HEK293T (cell line): Measurements from ENCODE around the gene RBPMS2.

Experiments used
- CTCF ChIA-PET: fragments of 350-600 bp; formaldehyde crosslinking; extraction: SDS; loops from one replicate; lab custom pipeline; 2021; ENCODE audit warnings: antibody characterized with exemption, inconsistent platforms; lab: Yijun Ruan, JAX
- POLR2A ChIA-PET: fragments of 350-600 bp; formaldehyde crosslinking; extraction: SDS; loops from one replicate; lab custom pipeline; 2020; ENCODE audit warnings: antibody characterized with exemption, inconsistent platforms; lab: Yijun Ruan, JAX
- DNase-seq: peaks from one replicate; pipeline ENCODE4 v3.0.0; 2012; ENCODE audit warnings: mixed read lengths; ENCODE audit errors: extremely low spot score
- ARNT ChIP-seq: fragments of 450-650 bp; IDR thresholded peaks from 2 replicates; pipeline ENCODE4 v1.6.1; 2017; ENCODE audit warnings: mild to moderate bottlenecking
- BHLHE40 ChIP-seq: fragments of 450-650 bp; IDR thresholded peaks from 2 replicates; pipeline ENCODE4 v1.6.1; 2016; ENCODE audit warnings: mild to moderate bottlenecking, moderate library complexity, borderline replicate concordance
- CTBP1 ChIP-seq: fragments of 450-650 bp; IDR thresholded peaks from 2 replicates; pipeline ENCODE4 v1.6.1; 2016; ENCODE audit warnings: borderline replicate concordance
- ELF4 ChIP-seq: fragments of 450-650 bp; IDR thresholded peaks from 2 replicates; pipeline ENCODE4 v1.6.1; 2017; ENCODE audit warnings: antibody characterized with exemption
- FOXA1 ChIP-seq: fragments of 450-650 bp; IDR thresholded peaks from 2 replicates; pipeline ENCODE4 v1.6.1; 2016; ENCODE audit warnings: mild to moderate bottlenecking
- FOXK2 ChIP-seq: fragments of 450-650 bp; IDR thresholded peaks from 2 replicates; pipeline ENCODE4 v1.6.1; 2016; ENCODE audit warnings: mild to moderate bottlenecking
- FOXM1 ChIP-seq: fragments of 450-650 bp; IDR thresholded peaks from 2 replicates; pipeline ENCODE4 v1.6.1; 2017; ENCODE audit warnings: mild to moderate bottlenecking, borderline replicate concordance
- HDGF ChIP-seq: fragments of 450-650 bp; IDR thresholded peaks from 2 replicates; pipeline ENCODE4 v1.6.1; 2017; ENCODE audit warnings: antibody characterized with exemption, borderline replicate concordance
- L3MBTL2 ChIP-seq: fragments of 450-650 bp; conservative IDR thresholded peaks from 2 replicates; pipeline ENCODE4 v1.6.1; 2016; ENCODE audit warnings: mild to moderate bottlenecking
- LEF1 ChIP-seq: fragments of 450-650 bp; IDR thresholded peaks from 2 replicates; pipeline ENCODE4 v1.6.1; 2017; ENCODE audit warnings: mild to moderate bottlenecking, borderline replicate concordance
- NFRKB ChIP-seq: fragments of 450-650 bp; IDR thresholded peaks from 2 replicates; pipeline ENCODE4 v1.6.1; 2016; ENCODE audit warnings: mild to moderate bottlenecking, moderate library complexity
- SP1 ChIP-seq: fragments of 450-650 bp; IDR thresholded peaks from 2 replicates; pipeline ENCODE4 v1.6.1; 2017
- SUZ12 ChIP-seq: fragments of 450-650 bp; IDR thresholded peaks from 2 replicates; pipeline ENCODE4 v1.6.1; 2016; ENCODE audit warnings: mild to moderate bottlenecking
- TARDBP ChIP-seq: fragments of 450-650 bp; IDR thresholded peaks from 2 replicates; pipeline ENCODE4 v1.6.1; 2016
- ZNF384 ChIP-seq: fragments of 450-650 bp; IDR thresholded peaks from 2 replicates; pipeline ENCODE4 v1.6.1; 2016
- TF ChIP-seq, protein P1 (sequence below): fragments of 450-650 bp; IDR thresholded peaks from 2 replicates; pipeline ENCODE4 v1.6.1; 2016

RBPMS2 gene

DNA sequence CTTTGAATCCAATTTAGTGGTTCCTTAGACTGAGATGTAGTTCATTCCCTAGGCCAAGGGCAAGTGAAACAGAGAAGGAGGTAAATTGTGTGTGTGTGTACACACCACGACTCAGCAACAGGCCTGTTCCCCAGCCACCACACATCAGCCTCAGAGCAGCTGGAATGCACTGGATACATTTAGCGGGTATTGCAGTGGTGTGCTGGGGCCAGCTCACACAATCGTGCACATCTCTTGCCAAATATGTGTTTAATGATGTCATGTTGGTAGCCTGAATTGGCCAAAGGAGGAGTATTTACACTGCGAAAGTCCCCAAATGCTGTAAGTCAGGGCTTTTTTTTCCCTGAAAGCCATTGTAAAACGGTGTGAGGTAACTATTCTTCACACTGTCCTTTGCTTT is 82.3 kb downstream of the RBPMS2 start:
- TF ChIP-seq FOXA1 = no peak
- TF ChIP-seq LEF1 = no peak
- no peak for TF ChIP-seq L3MBTL2
- TF ChIP-seq FOXM1 = no peak
- no peak for TF ChIP-seq BHLHE40
- no peak for TF ChIP-seq ZNF384
- TF ChIP-seq CTBP1 = no peak
- TF ChIP-seq ELF4 = no peak
- no peak for TF ChIP-seq TARDBP
- no peak for TF ChIP-seq SUZ12
- TF ChIP-seq NFRKB = no peak
- no peak for TF ChIP-seq ARNT
- TF ChIP-seq SP1 = no peak
- no peak for TF ChIP-seq HDGF
- TF ChIP-seq, protein P1, sequence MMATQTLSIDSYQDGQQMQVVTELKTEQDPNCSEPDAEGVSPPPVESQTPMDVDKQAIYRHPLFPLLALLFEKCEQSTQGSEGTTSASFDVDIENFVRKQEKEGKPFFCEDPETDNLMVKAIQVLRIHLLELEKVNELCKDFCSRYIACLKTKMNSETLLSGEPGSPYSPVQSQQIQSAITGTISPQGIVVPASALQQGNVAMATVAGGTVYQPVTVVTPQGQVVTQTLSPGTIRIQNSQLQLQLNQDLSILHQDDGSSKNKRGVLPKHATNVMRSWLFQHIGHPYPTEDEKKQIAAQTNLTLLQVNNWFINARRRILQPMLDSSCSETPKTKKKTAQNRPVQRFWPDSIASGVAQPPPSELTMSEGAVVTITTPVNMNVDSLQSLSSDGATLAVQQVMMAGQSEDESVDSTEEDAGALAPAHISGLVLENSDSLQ = no peak
- ChIA-PET CTCF (interaction anchor here (0.7 to 1.1 kb wide), 2 partner anchors 35 to 116 kb away, joined by 3 read pairs; no protein-coding TSS in a partner anchor), POLR2A (interaction anchor here (1.6 kb wide), 1 partner anchor 35 kb away, joined by 3 read pairs; no protein-coding TSS in a partner anchor)
- no peak for DNase-seq

DNA sequence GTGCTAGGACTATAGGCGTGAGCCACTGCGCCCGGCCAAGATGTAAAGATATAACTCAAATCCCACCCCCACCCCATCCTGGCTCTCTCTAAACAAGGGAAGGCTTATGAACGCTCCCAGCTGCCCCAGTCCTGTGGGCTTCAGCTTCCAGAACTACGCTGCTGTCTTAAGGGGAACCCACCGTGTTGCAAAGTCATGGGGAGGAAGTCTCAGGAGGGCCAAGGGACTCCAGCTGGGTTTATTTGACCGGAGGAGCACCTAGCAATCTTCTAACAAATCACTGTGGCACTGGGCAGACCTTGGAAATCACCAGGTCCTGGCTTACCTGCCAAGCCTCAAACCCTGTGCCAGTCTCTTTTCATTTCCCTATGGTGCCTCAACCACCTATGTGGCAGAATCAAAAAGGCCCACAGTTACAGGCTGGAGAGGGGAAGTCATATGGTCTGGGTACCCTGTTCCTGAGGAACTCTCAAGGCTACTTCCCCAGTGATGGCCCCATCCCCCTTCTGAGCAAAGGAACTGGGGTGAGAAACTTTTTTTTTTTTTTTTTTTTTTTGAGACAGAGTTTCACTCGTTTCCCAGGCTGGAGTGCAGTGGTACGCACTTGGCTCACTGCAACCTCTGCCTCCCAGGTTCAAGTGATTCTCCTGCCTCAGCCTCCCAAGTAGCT is 83.4 kb downstream of the RBPMS2 start:
- CTCF ChIA-PET = interaction anchor here (3.5 kb wide), 1 partner anchor 36 kb away, joined by 19 read pairs; no protein-coding TSS in a partner anchor

DNA sequence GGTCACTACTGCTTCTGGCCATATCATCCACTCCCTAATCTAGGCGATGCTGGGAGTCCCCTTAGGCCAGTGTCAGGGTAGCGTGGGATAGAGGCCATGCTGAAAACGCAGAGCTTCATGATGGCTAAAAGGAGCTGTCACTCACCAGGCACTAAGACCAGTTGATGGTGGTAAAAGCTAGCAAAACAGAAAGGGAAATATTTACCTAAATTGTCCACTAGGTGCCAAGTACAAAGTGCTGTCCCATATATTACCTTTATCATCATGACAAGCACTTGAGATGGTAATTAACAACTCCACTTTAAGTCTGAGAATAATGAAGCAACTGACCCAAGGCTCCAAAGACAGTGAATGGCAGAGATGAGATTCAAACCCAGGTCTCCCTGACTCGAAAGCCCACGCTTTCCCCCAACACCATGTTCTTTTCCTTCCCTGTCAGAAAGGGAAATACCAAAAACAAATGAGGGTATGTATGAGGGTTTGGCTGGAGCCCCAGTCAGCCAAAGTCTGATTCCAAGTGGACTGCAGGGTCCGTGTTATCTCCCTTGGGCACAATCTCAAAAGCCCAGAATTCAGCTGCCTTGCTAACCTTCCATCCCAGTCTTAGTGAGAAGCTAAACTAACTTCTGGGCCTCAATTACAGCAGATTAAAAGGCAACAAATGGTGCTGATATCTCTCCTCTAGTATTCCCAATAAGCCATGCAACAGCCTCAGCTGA is 84.7 kb downstream of the RBPMS2 start:
- TF ChIP-seq, protein P1 = peak; percentile 48
- no peak for TF ChIP-seq L3MBTL2
- CTCF ChIA-PET = interaction anchor here (0.6 to 3.5 kb wide), 3 partner anchors 9 to 342 kb away, joined by 3 to 19 read pairs (median 3); no protein-coding TSS in a partner anchor
- no peak for DNase-seq
- POLR2A ChIA-PET = interaction anchor here (1.6 kb wide), 1 partner anchor 9 kb away, joined by 6 read pairs; no protein-coding TSS in a partner anchor

More for the DNA sequence above, 83.4 kb downstream of the RBPMS2 start:
- DNase-seq = no peak
- no peak for TF ChIP-seq ELF4
- TF ChIP-seq FOXM1 = no peak
- no peak for TF ChIP-seq FOXA1
- no peak for TF ChIP-seq ARNT
- no peak for TF ChIP-seq ZNF384
- TF ChIP-seq FOXK2 = no peak
- no peak for TF ChIP-seq SP1
- TF ChIP-seq TARDBP = no peak
- no peak for TF ChIP-seq LEF1
- TF ChIP-seq SUZ12 = no peak
- TF ChIP-seq L3MBTL2 = no peak
- POLR2A ChIA-PET = no interaction called here

DNA sequence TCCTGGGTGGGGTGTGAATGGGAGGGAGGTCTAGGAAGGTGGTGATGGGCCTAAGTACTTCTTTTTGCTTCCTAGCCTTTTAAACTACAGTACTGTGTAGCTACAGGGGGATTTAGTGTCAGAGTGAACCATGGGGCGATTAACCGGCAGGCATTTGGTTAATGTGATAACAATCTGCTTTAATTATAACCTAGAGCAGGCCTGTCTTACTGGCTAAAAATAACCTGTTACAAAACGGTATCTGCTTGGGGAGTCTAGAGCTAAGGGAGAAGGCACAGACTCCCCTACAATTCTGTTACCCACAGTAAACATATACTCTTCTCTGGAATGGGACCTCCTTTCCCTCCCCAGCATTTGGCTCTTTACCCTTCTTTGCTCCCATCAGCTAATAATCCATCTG is 85.4 kb downstream of the RBPMS2 start:
- CTCF ChIA-PET = interaction anchor here (1.0 to 3.5 kb wide), 2 partner anchors 10 to 38 kb away, joined by 3 to 19 read pairs; no protein-coding TSS in a partner anchor
- no peak for DNase-seq
- TF ChIP-seq ZNF384 = no peak
- no peak for TF ChIP-seq NFRKB
- no peak for TF ChIP-seq CTBP1
- no peak for TF ChIP-seq TARDBP
- no peak for TF ChIP-seq FOXA1
- no peak for TF ChIP-seq FOXK2
- TF ChIP-seq ELF4 = no peak
- no peak for TF ChIP-seq FOXM1
- POLR2A ChIA-PET = interaction anchor here (1.6 kb wide), 1 partner anchor 10 kb away, joined by 6 read pairs; no protein-coding TSS in a partner anchor
